H9 (cell line): ENCODE measurements around the gene CLIC3. TPM values are rescaled to one million over a fixed set of nuclear protein-coding genes. Genes with fewer than 3 reads are reported as not detected.
A peak's percentile ranks its signal among the peaks of the same experiment; 100 is the strongest.

ENCODE experiments used
- DNase-seq: peaks from one replicate; pipeline ENCODE4 v3.0.0-alpha.2; 2017
- H2AFZ ChIP-seq: one replicate; pipeline ENCODE4 v1.6.1; 2013; ENCODE audit warnings: mild to moderate bottlenecking, low read length, control low read depth, moderate library complexity
- H2AK5ac ChIP-seq: 2 replicates; pipeline ENCODE4 v1.6.1; 2013; ENCODE audit warnings: low read length, control low read depth, mixed read lengths; ENCODE audit not compliant: insufficient read length
- H2BK120ac ChIP-seq: one replicate; pipeline ENCODE4 v1.6.1; 2013; ENCODE audit warnings: low read depth, mild to moderate bottlenecking, low read length, control low read depth, inconsistent platforms; ENCODE audit not compliant: poor library complexity, severe bottlenecking
- H2BK12ac ChIP-seq: 2 replicates; pipeline ENCODE4 v1.6.1; 2013; ENCODE audit warnings: low read length, control low read depth, mixed read lengths, low read depth; ENCODE audit not compliant: insufficient read length
- H2BK15ac ChIP-seq: 2 replicates; pipeline ENCODE4 v1.6.1; 2013; ENCODE audit warnings: low read depth, low read length, control low read depth
- H2BK20ac ChIP-seq: one replicate; pipeline ENCODE4 v1.6.1; 2013; ENCODE audit warnings: low read depth, mild to moderate bottlenecking, low read length, control low read depth, inconsistent platforms; ENCODE audit not compliant: poor library complexity, severe bottlenecking
- H2BK5ac ChIP-seq: 2 replicates; pipeline ENCODE4 v1.6.1; 2013; ENCODE audit warnings: low read length, control low read depth, mixed read lengths; ENCODE audit not compliant: insufficient read length
- H3K14ac ChIP-seq: 2 replicates; pipeline ENCODE4 v1.6.1; 2013; ENCODE audit warnings: low read length, control low read depth; ENCODE audit not compliant: insufficient read depth
- H3K18ac ChIP-seq: 2 replicates; pipeline ENCODE4 v1.6.1; 2013; ENCODE audit warnings: low read depth, mild to moderate bottlenecking, mixed read lengths, low read length, control low read depth; ENCODE audit not compliant: insufficient read length
- H3K23ac ChIP-seq: 2 replicates; pipeline ENCODE4 v1.6.1; 2013; ENCODE audit warnings: low read length, control low read depth, mixed read lengths, low read depth; ENCODE audit not compliant: insufficient read length
- H3K23me2 ChIP-seq: 2 replicates; pipeline ENCODE4 v1.6.1; 2013; ENCODE audit warnings: low read depth, mild to moderate bottlenecking, mixed read lengths, low read length, control low read depth; ENCODE audit not compliant: insufficient read length, poor library complexity, severe bottlenecking
- H3K27ac ChIP-seq: 2 replicates; pipeline ENCODE4 v1.5.1; 2013; ENCODE audit warnings: low read length, control low read depth, mixed read lengths, low read depth; ENCODE audit not compliant: insufficient read length
- H3K27me3 ChIP-seq: 2 replicates; pipeline ENCODE4 v1.6.1; 2013; ENCODE audit warnings: low read length, control low read depth, inconsistent platforms; ENCODE audit not compliant: insufficient read depth
- H3K4ac ChIP-seq: 2 replicates; pipeline ENCODE4 v1.6.1; 2013; ENCODE audit warnings: low read depth, mild to moderate bottlenecking, control low read depth, inconsistent platforms, low read length, moderate library complexity
- H3K4me1 ChIP-seq: 2 replicates; pipeline ENCODE4 v1.6.1; 2013; ENCODE audit warnings: low read length, control low read depth, inconsistent platforms; ENCODE audit not compliant: insufficient read depth
- H3K4me2 ChIP-seq: 2 replicates; pipeline ENCODE4 v1.6.1; 2013; ENCODE audit warnings: low read length, control low read depth, mixed read lengths; ENCODE audit not compliant: insufficient read length, insufficient read depth
- H3K56ac ChIP-seq: 2 replicates; pipeline ENCODE4 v1.6.1; 2013; ENCODE audit warnings: low read depth, mild to moderate bottlenecking, mixed read lengths, low read length, control low read depth; ENCODE audit not compliant: insufficient read length
- H3K79me1 ChIP-seq: 2 replicates; pipeline ENCODE4 v1.6.1; 2013; ENCODE audit warnings: low read depth, mild to moderate bottlenecking, moderate library complexity, low read length, control low read depth, inconsistent platforms; ENCODE audit not compliant: insufficient read depth, poor library complexity, severe bottlenecking
- H3K79me2 ChIP-seq: 2 replicates; pipeline ENCODE4 v1.6.1; 2013; ENCODE audit warnings: low read length, control low read depth, inconsistent platforms; ENCODE audit not compliant: insufficient read depth
- H3K9ac ChIP-seq: 2 replicates; pipeline ENCODE4 v1.6.1; 2013; ENCODE audit warnings: low read length, control low read depth, mixed read lengths; ENCODE audit not compliant: insufficient read length; ENCODE audit errors: extremely low read depth
- H3K9me3 ChIP-seq: one replicate; pipeline ENCODE4 v1.6.1; 2013; ENCODE audit warnings: low read depth, low read length, inconsistent platforms; ENCODE audit not compliant: control insufficient read depth
- H3T11ph ChIP-seq: one replicate; pipeline ENCODE4 v1.6.1; 2013; ENCODE audit warnings: mild to moderate bottlenecking, low read length, control low read depth, inconsistent platforms
- H4K20me1 ChIP-seq: one replicate; pipeline ENCODE4 v1.6.1; 2013; ENCODE audit not compliant: control insufficient read depth, insufficient read length, insufficient read depth
- H4K5ac ChIP-seq: 2 replicates; pipeline ENCODE4 v1.6.1; 2013; ENCODE audit warnings: low read depth, mild to moderate bottlenecking, mixed read lengths, low read length, control low read depth; ENCODE audit not compliant: insufficient read length
- H4K8ac ChIP-seq: replicated peaks from 2 replicates; pipeline ENCODE4 v1.6.1; 2013; ENCODE audit warnings: low read length, control low read depth, mixed read lengths, low read depth; ENCODE audit not compliant: insufficient read length
- H4K91ac ChIP-seq: 2 replicates; pipeline ENCODE4 v1.6.1; 2013; ENCODE audit warnings: low read depth, mild to moderate bottlenecking, moderate library complexity, mixed read lengths, low read length, control low read depth; ENCODE audit not compliant: insufficient read length
- H3K27ac Mint-ChIP-seq, 3 experiments: 2 replicates in 2 of 3; 3 replicates in 1 of 3; pipeline ENCODE4 v1.8.0; 2020 to 2021; ENCODE audit warnings: mixed read lengths in 3 of 3, mild to moderate bottlenecking in 1 of 3, moderate library complexity in 1 of 3
- H3K27me3 Mint-ChIP-seq: 2 replicates; pipeline ENCODE4 v1.8.0; 2021; ENCODE audit warnings: low read depth, mild to moderate bottlenecking, moderate library complexity, mixed read lengths
- H3K36me3 Mint-ChIP-seq, 3 experiments: 2 replicates in 2 of 3; 3 replicates in 1 of 3; pipeline ENCODE4 v1.8.0; 2020 to 2021; ENCODE audit warnings: low read depth in 3 of 3, mixed read lengths in 3 of 3; ENCODE audit not compliant: insufficient read depth in 1 of 3
- H3K4me1 Mint-ChIP-seq, 2 experiments: 2 replicates each; pipeline ENCODE4 v1.8.0; 2020; ENCODE audit warnings: mixed read lengths in 2 of 2
- H3K4me3 Mint-ChIP-seq, 2 experiments: 2 replicates in 1 of 2; 3 replicates in 1 of 2; pipeline ENCODE4 v1.8.0; 2020 to 2021; ENCODE audit warnings: mild to moderate bottlenecking in 2 of 2, mixed read lengths in 2 of 2, moderate library complexity in 1 of 2
- H3K9me3 Mint-ChIP-seq, 2 experiments: 2 replicates in 1 of 2; 3 replicates in 1 of 2; pipeline ENCODE4 v1.8.0; 2020; ENCODE audit warnings: mild to moderate bottlenecking in 2 of 2, mixed read lengths in 2 of 2, moderate library complexity in 1 of 2
- CTCF ChIP-seq: fragments of 200-600 bp; sonication (generic); conservative IDR thresholded peaks from 3 replicates; pipeline ENCODE4 v1.8.0; 2021; ENCODE audit warnings: antibody characterized with exemption, mild to moderate bottlenecking
- WGBS: extraction: QIAGEN DNeasy Blood & Tissue Kit; methylation state at CpG from one replicate; pipeline ENCODE4 v1.1.7; 2013; ENCODE audit warnings: missing lambda C conversion rate, low lambda C conversion rate, mixed read lengths; ENCODE audit not compliant: insufficient read length; ENCODE audit errors: extremely low coverage; 5-methylcytosine and 5-hydroxymethylcytosine counted together
- total RNA-seq: library from RNA; stranded (reverse); gene quantifications from 2 replicates; pipeline ENCODE4 v1.2.1, GENCODE V29; 2021

Gene CLIC3
- total RNA-seq, 1 experiment from 2014 or later: 0.31 TPM

- no peaks in the 10 kb centered on the region for H3K36me3 Mint-ChIP-seq
- no peak overlapping the region for H2BK120ac ChIP-seq
- no peak overlapping the region for H2BK20ac ChIP-seq
- no peak overlapping the region for H4K91ac ChIP-seq
- H3K4me1 Mint-ChIP-seq: peaks cover 7 to 12% of the 10 kb centered on the region in 2 experiments
- H3K9ac ChIP-seq: no peak overlapping the region
- H3K9me3 ChIP-seq: no peaks in the 10 kb centered on the region
- no peak overlapping the region for H3K14ac ChIP-seq
- H3K18ac ChIP-seq: no peak overlapping the region
- H2BK15ac ChIP-seq: no peak overlapping the region
- no peak overlapping the region for H4K8ac ChIP-seq
- no peak overlapping the region for H3K56ac ChIP-seq
- peak overlapping the region; percentile 43 for H2AFZ ChIP-seq
- H2AK5ac ChIP-seq: no peak overlapping the region
- H3T11ph ChIP-seq: no peak overlapping the region
- no CpG with 5 or more reads among the region's 23 CpGs for WGBS
- H2BK12ac ChIP-seq: no peak overlapping the region
- H3K4ac ChIP-seq: no peak overlapping the region
- no peaks in the 10 kb centered on the region for H3K9me3 Mint-ChIP-seq
- no peaks in the 10 kb centered on the region for H3K79me1 ChIP-seq
- no peaks in the 10 kb centered on the region for H3K27me3 ChIP-seq
- no peak overlapping the region for H4K5ac ChIP-seq
- no peaks in the 10 kb centered on the region for H4K20me1 ChIP-seq
- DNase-seq: no peak
- no peak for TF ChIP-seq CTCF
- no peaks in the 10 kb centered on the region for H3K79me2 ChIP-seq
- no peaks in the 10 kb centered on the region for H3K23me2 ChIP-seq
- peak overlapping the region in 2 of 3 experiments; percentile 41 to 66; a peak in 2 of 7 replicates for H3K27ac Mint-ChIP-seq
- no peak overlapping the region for H2BK5ac ChIP-seq
- H3K4me1 ChIP-seq: peaks cover 2% of the 10 kb centered on the region; the same call in 1 of the 2 replicates
- peaks cover 16% of the 10 kb centered on the region for H3K27me3 Mint-ChIP-seq
- peak overlapping the region; percentile 20 for H3K4me2 ChIP-seq
- H3K4me3 Mint-ChIP-seq: no peak overlapping the region
- H3K23ac ChIP-seq: no peak overlapping the region
- H3K27ac ChIP-seq: no peak overlapping the region
Observed at GRCh38 chr9:136965771-136966484, 30.4 kb downstream of the CLIC3 start.
